CD1c-positive myeloid dendritic cell (primary cell): ENCODE results near the gene AEBP2.
"Not testable (repeated sequence)": the region's sequence is repeated elsewhere in the genome, so short reads cannot be mapped to it uniquely, and the experiment has no call there.

Experiments used
- DNase-seq: peaks from one replicate; pipeline ENCODE4 v3.0.0-alpha.2; 2016; ENCODE audit errors: extremely low spot score

Gene AEBP2

GRCh38 chr12:19421503-19422282 lies 17.6 kb upstream of the AEBP2 start:
- no peak for DNase-seq

GRCh38 chr12:19423166-19423930 lies 15.9 kb upstream of the AEBP2 start:
- DNase-seq: no peak

GRCh38 chr12:19428246-19428645 lies 11.0 kb upstream of the AEBP2 start:
- no peak for DNase-seq

- DNase-seq: not testable (repeated sequence)
Measured at GRCh38 chr12:19429491-19429890, 9.8 kb upstream of the AEBP2 start.

GRCh38 chr12:19430988-19431387 lies 8.3 kb upstream of the AEBP2 start:
- no peak for DNase-seq

GRCh38 chr12:19431407-19432308 lies 7.6 kb upstream of the AEBP2 start:
- DNase-seq: no peak

GRCh38 chr12:19432309-19433170 lies 6.8 kb upstream of the AEBP2 start:
- DNase-seq: no peak

- DNase-seq: no peak
Measured at GRCh38 chr12:19434538-19434937, 4.8 kb upstream of the AEBP2 start.

- no peak for DNase-seq
Measured at GRCh38 chr12:19435831-19436497, 3.3 kb upstream of the AEBP2 start.

GRCh38 chr12:19436931-19437330 lies 2.4 kb upstream of the AEBP2 start:
- DNase-seq: no peak

- no peak for DNase-seq
Measured at GRCh38 chr12:19437996-19438395, 1.3 kb upstream of the AEBP2 start.

- DNase-seq: peak; percentile 62
Measured at GRCh38 chr12:19440019-19440858, 947 bp downstream of the AEBP2 start.

GRCh38 chr12:19440916-19441315 lies 1.6 kb downstream of the AEBP2 start:
- DNase-seq: no peak

GRCh38 chr12:19443585-19443984 lies 4.3 kb downstream of the AEBP2 start:
- no peak for DNase-seq

GRCh38 chr12:19444097-19444496 lies 4.8 kb downstream of the AEBP2 start:
- DNase-seq: no peak

- DNase-seq: no peak
Measured at GRCh38 chr12:19447386-19447785, 8.1 kb downstream of the AEBP2 start.

GRCh38 chr12:19449814-19450213 lies 10.5 kb downstream of the AEBP2 start:
- no peak for DNase-seq

GRCh38 chr12:19450362-19450761 lies 11.1 kb downstream of the AEBP2 start:
- DNase-seq: no peak

- no peak for DNase-seq
Measured at GRCh38 chr12:19451196-19451595, 11.9 kb downstream of the AEBP2 start.

GRCh38 chr12:19453961-19454360 lies 14.7 kb downstream of the AEBP2 start:
- DNase-seq: no peak
